ENCODE results near the gene PRKN. TPM values are rescaled to one million over a fixed set of nuclear protein-coding genes. Genes with fewer than 3 reads are reported as not detected.

Gene PRKN
- total RNA-seq, 1 donor from 2014 or later, result 7.9 TPM

GRCh38 chr6:162675503-162675902 lies 52.1 kb downstream of the PRKN start:
- DNase-seq (ENCODE audit: low spot score), result no peak

GRCh38 chr6:162674452-162674851 lies 53.1 kb downstream of the PRKN start:
- DNase-seq (ENCODE audit: low spot score), result no peak

- DNase-seq (ENCODE audit: low spot score), result no peak
These were observed 55.9 kb downstream of the PRKN start for GRCh38 chr6:162671580-162672165.

- DNase-seq (ENCODE audit: low spot score), result no peak
These were observed 57.2 kb downstream of the PRKN start for GRCh38 chr6:162670345-162670744.

- no peak for DNase-seq (ENCODE audit: low spot score)
These were observed 61.3 kb downstream of the PRKN start for GRCh38 chr6:162666246-162666645.

GRCh38 chr6:162653808-162654207 lies 73.8 kb downstream of the PRKN start:
- DNase-seq (ENCODE audit: low spot score), result no peak

- no peak for DNase-seq (ENCODE audit: low spot score)
These were observed 76.1 kb downstream of the PRKN start for GRCh38 chr6:162651505-162651904.

- no peak for DNase-seq (ENCODE audit: low spot score)
These were observed 78.3 kb downstream of the PRKN start for GRCh38 chr6:162649271-162649670.

- peak; percentile 34 for DNase-seq (ENCODE audit: low spot score)
These were observed 83.4 kb downstream of the PRKN start for GRCh38 chr6:162644153-162644552.

GRCh38 chr6:162640756-162641155 lies 86.8 kb downstream of the PRKN start:
- no peak for DNase-seq (ENCODE audit: low spot score)

- no peak for DNase-seq (ENCODE audit: low spot score)
These were observed 87.6 kb downstream of the PRKN start for GRCh38 chr6:162639951-162640350.

- no peak for DNase-seq (ENCODE audit: low spot score)
These were observed 88.5 kb downstream of the PRKN start for GRCh38 chr6:162638931-162639574.

- no peak for DNase-seq (ENCODE audit: low spot score)
These were observed 90.2 kb downstream of the PRKN start for GRCh38 chr6:162637317-162637716.

GRCh38 chr6:162636167-162636566 lies 91.4 kb downstream of the PRKN start:
- DNase-seq (ENCODE audit: low spot score), result no peak

- DNase-seq (ENCODE audit: low spot score), result no peak
These were observed 96.0 kb downstream of the PRKN start for GRCh38 chr6:162631546-162631945.

GRCh38 chr6:162630069-162630468 lies 97.5 kb downstream of the PRKN start:
- DNase-seq (ENCODE audit: low spot score), result no peak

- no peak for DNase-seq (ENCODE audit: low spot score)
These were observed 99.7 kb downstream of the PRKN start for GRCh38 chr6:162627825-162628224.

- DNase-seq (ENCODE audit: low spot score), result no peak
These were observed 100.2 kb downstream of the PRKN start for GRCh38 chr6:162627362-162627761.

- DNase-seq (ENCODE audit: low spot score), result no peak
These were observed 100.7 kb downstream of the PRKN start for GRCh38 chr6:162626869-162627268.

GRCh38 chr6:162625846-162626540 lies 101.6 kb downstream of the PRKN start:
- DNase-seq (ENCODE audit: low spot score), result no peak

- DNase-seq (ENCODE audit: low spot score), result no peak
These were observed 105.0 kb downstream of the PRKN start for GRCh38 chr6:162622572-162622971.

- peak; percentile 42 for DNase-seq (ENCODE audit: low spot score)
These were observed 106.3 kb downstream of the PRKN start for GRCh38 chr6:162621246-162621645.

GRCh38 chr6:162620073-162620472 lies 107.5 kb downstream of the PRKN start:
- DNase-seq (ENCODE audit: low spot score), result no peak
